Measurements from ENCODE around the gene ANO2. TPM values are rescaled to one million over a fixed set of nuclear protein-coding genes. Genes with fewer than 3 reads are reported as not detected.

The ANO2 gene
- total RNA-seq, 4 donors from 2014 or later: 1.4 to 3.3 (median 2.7) TPM; not detected in 1

GRCh38 chr12:5872745-5873144, 72.3 kb downstream of the ANO2 start:
- in situ Hi-C loops (cut with MboI; ENCODE audit: low pct_ligation_motif_present in 1 of 4, low pct_unique_long_range_greater_than_20kb in 1 of 4, low sequenced_read_pairs in 3 of 4): no loop called here
- DNase-seq: no peak
- Histone ChIP-seq H3K36me3 (no peaks in the 10 kb centered on the region), H3K9me3 (no peaks in the 10 kb centered on the region), H3K4me3 (no peak overlapping the region), H3K27me3 (peaks cover 3% of the 10 kb centered on the region), H3K4me1 (no peaks in the 10 kb centered on the region), H3K27ac (no peak overlapping the region)
- intact Hi-C loops (cut with DNase I; ENCODE audit: low total_unique reads): no loop called here
- TF ChIP-seq, protein P1, sequence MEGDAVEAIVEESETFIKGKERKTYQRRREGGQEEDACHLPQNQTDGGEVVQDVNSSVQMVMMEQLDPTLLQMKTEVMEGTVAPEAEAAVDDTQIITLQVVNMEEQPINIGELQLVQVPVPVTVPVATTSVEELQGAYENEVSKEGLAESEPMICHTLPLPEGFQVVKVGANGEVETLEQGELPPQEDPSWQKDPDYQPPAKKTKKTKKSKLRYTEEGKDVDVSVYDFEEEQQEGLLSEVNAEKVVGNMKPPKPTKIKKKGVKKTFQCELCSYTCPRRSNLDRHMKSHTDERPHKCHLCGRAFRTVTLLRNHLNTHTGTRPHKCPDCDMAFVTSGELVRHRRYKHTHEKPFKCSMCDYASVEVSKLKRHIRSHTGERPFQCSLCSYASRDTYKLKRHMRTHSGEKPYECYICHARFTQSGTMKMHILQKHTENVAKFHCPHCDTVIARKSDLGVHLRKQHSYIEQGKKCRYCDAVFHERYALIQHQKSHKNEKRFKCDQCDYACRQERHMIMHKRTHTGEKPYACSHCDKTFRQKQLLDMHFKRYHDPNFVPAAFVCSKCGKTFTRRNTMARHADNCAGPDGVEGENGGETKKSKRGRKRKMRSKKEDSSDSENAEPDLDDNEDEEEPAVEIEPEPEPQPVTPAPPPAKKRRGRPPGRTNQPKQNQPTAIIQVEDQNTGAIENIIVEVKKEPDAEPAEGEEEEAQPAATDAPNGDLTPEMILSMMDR (IDR thresholded peaks at IDR 0.05): peak in 2 of 5 experiments; percentile 9 to 11
- TF ChIP-seq POLR2A (IDR thresholded peaks at IDR 0.05): no peak
- 70 to 100% methylated on average over 1 to 4 of the region's 4 CpGs for WGBS, 2 donors (ENCODE audit: low coverage in 1 of 2)

GRCh38 chr12:5871741-5872140, 73.3 kb downstream of the ANO2 start:
- Histone ChIP-seq H3K4me3 (no peak overlapping the region), H3K4me1 (no peaks in the 10 kb centered on the region), H3K27me3 (peaks cover 3% of the 10 kb centered on the region), H3K9me3 (no peaks in the 10 kb centered on the region), H3K36me3 (no peaks in the 10 kb centered on the region), H3K27ac (no peak overlapping the region)
- DNase-seq: no peak
- 63 to 80% methylated on average over 1 of the region's 1 CpG for WGBS, 2 donors (ENCODE audit: low coverage in 1 of 2)
- no peak for TF ChIP-seq POLR2A (IDR thresholded peaks at IDR 0.05)
- TF ChIP-seq, protein P1 (IDR thresholded peaks at IDR 0.05): no peak
- TF ChIP-seq POLR2AphosphoS5 (IDR thresholded peaks at IDR 0.05): no peak
- TF ChIP-seq EP300 (IDR thresholded peaks at IDR 0.05; ENCODE audit: low read depth): no peak
- intact Hi-C loops (cut with DNase I; ENCODE audit: low total_unique reads) (no loop called here), in situ Hi-C loops (cut with MboI; ENCODE audit: low pct_ligation_motif_present in 1 of 4, low pct_unique_long_range_greater_than_20kb in 1 of 4, low sequenced_read_pairs in 3 of 4) (no loop called here)

- WGBS, 2 donors (ENCODE audit: low coverage in 1 of 2): 57% methylated on average over 3 of the region's 3 CpGs; no CpG with 5 or more reads in 1 of the 2 donors
Measured at GRCh38 chr12:5870183-5870582, 74.9 kb downstream of the ANO2 start.

DNA sequence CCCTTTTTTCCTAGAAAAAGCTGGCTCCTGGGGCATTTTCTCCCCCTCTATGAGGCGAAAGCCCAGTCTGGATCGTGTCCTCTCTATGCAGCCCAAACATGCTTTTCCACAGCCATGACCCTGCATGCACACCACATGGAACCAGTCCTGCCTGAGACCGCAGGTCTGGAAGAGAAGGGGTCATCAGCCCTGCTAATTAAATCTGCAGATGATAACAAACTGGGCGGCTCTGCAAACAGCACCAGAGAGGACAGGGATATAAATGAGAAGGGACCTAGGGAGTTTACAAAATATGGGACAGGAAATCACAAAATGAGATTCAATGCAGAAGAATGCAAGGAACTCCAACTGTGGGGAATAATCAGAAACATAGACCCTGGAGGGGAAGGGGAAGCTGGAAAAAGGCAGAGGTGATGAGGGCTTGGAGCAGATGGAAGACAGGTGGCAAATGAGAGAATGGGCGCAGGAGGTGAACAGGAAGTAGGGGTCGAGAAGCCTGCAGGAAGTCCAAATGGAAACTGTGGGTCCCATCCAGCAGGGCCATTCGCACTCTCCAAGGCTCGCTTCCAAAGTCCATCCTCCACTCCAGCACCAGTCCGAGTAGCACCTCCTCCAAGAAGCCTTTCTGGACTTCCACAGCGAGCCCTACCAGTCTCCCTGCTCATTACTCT, 76.3 kb downstream of the ANO2 start:
- peaks cover 1% of the 10 kb centered on the region for H3K27me3 ChIP-seq
- in situ Hi-C loops (cut with MboI; ENCODE audit: low pct_ligation_motif_present in 1 of 4, low pct_unique_long_range_greater_than_20kb in 1 of 4, low sequenced_read_pairs in 3 of 4): no loop called here
- TF ChIP-seq, protein P1 (IDR thresholded peaks at IDR 0.05): no peak
- no peak for TF ChIP-seq EP300 (IDR thresholded peaks at IDR 0.05; ENCODE audit: low read depth)
- no peak for TF ChIP-seq POLR2AphosphoS5 (IDR thresholded peaks at IDR 0.05)
- no peak for TF ChIP-seq POLR2A (IDR thresholded peaks at IDR 0.05)
- H3K36me3 ChIP-seq: no peaks in the 10 kb centered on the region
- H3K4me3 ChIP-seq: no peak overlapping the region
- no peaks in the 10 kb centered on the region for H3K4me1 ChIP-seq
- WGBS, 2 donors (ENCODE audit: low coverage in 1 of 2): 65 to 72% methylated on average over 5 to 10 of the region's 10 CpGs
- H3K9me3 ChIP-seq: no peaks in the 10 kb centered on the region
- intact Hi-C loops (cut with DNase I; ENCODE audit: low total_unique reads): no loop called here
- no peak overlapping the region for H3K27ac ChIP-seq
- no peak for DNase-seq

More at GRCh38 chr12:5870183-5870582, 74.9 kb downstream of the ANO2 start:
- TF ChIP-seq, protein P1 (IDR thresholded peaks at IDR 0.05): no peak
- TF ChIP-seq POLR2AphosphoS5 (IDR thresholded peaks at IDR 0.05) (no peak), EP300 (IDR thresholded peaks at IDR 0.05; ENCODE audit: low read depth) (no peak), POLR2A (IDR thresholded peaks at IDR 0.05) (no peak)
- Histone ChIP-seq H3K36me3 (no peaks in the 10 kb centered on the region), H3K27ac (no peak overlapping the region), H3K9me3 (no peaks in the 10 kb centered on the region), H3K4me3 (no peak overlapping the region), H3K27me3 (peaks cover 3% of the 10 kb centered on the region), H3K4me1 (no peaks in the 10 kb centered on the region)
- intact Hi-C loops (cut with DNase I; ENCODE audit: low total_unique reads): no loop called here
- DNase-seq: no peak
- in situ Hi-C loops (cut with MboI; ENCODE audit: low pct_ligation_motif_present in 1 of 4, low pct_unique_long_range_greater_than_20kb in 1 of 4, low sequenced_read_pairs in 3 of 4): no loop called here

Measured in transverse colon (tissue), 4 donors.